ENCODE measurements around the gene MARCHF6.

- TF ChIP-seq POLR2A (IDR thresholded peaks at IDR 0.05) (no peak), CTCF (IDR thresholded peaks at IDR 0.05) (no peak)
Measured at GRCh38 chr5:10366310-10367272, 13.1 kb downstream of the MARCHF6 start.
